GM12873 (cell line): ENCODE results near the gene FOXO3.

Source experiments
- CTCF ChIP-seq: IDR thresholded peaks from 2 replicates; pipeline ENCODE4 v1.5.1; 2012; ENCODE audit warnings: low read depth, mild to moderate bottlenecking, moderate library complexity, low read length, control low read depth; ENCODE audit not compliant: insufficient read depth; ENCODE audit errors: missing control alignments

FOXO3 gene

DNA sequence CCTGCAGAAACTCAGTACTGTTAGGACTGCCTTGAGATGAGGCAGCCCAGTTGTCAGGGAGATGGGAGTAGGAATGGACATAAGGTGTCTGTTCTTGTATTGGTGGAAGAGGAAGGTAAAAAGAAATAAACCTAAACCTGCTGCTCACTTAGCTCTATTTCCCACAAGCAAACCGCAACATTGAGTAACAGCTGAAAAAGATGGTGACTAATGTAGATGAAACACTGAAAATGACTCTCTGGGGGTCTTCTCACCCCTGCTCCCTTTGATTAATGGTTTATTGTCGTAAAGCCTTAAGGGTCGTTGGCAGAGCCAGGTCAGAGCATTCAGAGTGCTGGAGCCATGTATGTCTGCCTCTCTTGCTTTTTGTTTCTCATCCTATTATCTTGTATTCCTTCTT, 87.5 kb downstream of the FOXO3 start:
- no peak for TF ChIP-seq CTCF

DNA sequence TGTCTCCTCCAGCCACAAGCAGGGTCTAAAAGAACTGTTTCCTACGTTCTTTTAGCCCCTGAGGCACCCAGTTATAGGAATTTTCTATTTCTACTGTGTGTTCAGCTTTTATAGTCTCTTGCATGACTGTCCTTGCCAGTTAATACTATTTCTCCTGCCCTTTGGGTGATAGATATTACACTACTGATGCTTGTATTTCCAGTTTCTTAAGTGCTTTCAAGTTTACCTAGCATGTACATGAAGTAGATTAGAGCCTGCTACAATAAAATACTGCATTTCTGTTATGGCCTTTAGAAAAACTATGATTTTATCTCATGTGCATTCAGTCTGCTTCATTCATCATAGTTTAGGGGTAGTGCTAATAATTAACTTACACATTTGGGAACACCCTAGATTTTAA, 89.6 kb downstream of the FOXO3 start:
- TF ChIP-seq CTCF: no peak

DNA sequence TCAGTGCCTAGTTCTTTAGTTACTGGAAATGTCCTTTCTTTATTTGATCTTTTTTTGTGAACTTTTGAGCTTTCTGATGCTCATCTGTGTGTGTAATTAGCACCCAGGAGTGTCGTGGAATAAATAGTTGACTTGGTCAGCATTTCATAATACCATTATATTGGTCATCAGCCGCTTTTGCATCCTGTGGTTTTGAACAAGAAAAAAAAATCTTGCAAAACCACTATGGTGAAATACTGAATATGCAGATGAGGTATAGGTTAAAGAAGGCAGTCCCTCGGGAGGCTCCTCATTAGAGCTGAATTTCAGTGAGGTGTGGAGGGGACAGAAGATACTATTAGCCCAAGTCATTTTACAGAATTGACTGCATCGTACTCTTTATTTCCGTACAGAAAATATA, 90.1 kb downstream of the FOXO3 start:
- no peak for TF ChIP-seq CTCF

GRCh38 chr6:108651340-108652227, 90.9 kb downstream of the FOXO3 start:
- TF ChIP-seq CTCF: no peak

DNA sequence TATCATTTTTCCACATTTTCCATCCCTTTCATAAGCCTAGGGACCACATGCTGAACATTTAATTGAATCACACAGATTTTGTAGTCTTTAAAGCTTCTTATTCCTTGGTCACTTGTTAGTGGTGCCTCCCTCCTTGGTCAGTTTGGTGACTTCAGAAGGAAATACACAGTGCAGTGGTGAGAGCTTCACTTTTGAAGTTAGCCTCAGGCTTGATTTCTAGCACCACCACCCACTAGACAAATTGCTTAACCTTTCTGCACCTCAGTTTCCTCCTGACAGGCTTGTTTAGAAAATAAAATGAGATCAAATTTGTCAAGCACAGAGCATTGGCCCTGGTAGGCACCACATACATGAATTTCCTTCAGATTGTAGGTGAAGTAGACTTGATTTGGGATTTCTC, 91.7 kb downstream of the FOXO3 start:
- no peak for TF ChIP-seq CTCF

GRCh38 chr6:108653949-108654348, 93.2 kb downstream of the FOXO3 start:
- TF ChIP-seq CTCF: no peak

DNA sequence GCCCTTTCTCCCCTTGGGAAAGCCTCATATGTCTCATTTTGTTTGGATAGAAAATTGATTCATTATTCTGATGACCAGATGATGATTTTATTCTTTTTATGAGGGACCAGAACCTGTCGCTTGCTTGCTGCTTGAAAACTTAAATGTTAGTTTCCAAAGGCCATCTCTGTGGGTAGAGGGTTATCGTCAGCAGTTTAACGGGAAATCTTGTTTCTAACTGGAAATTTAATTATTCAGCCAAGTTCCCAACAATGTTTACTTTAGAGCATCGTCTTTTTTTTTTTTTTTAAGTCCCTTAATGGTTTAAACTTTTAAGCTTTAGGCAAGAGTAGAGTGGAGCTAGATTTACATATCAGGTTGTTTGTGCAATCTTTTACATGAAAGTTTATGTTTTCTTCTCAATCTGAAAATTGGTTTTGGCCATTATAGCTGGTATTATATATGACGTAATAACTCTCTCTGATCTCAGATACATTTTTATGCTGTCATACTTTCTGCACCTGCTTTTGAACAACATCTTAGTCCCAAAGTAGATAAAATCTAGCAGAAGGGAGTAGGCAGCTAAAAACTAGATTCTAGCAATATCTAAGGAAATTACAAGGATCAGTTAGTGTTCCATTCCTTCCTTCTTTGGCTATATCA, 93.9 kb downstream of the FOXO3 start:
- no peak for TF ChIP-seq CTCF
